SK-N-SH (cell line): Measurements from ENCODE around the gene SLC16A11. TPM values are rescaled to one million over a fixed set of nuclear protein-coding genes. Genes with fewer than 3 reads are reported as not detected.

Experiments
- CTCF ChIA-PET: fragments of 300-600, 350-600 bp; formaldehyde crosslinking; extraction: SDS; loops from one replicate; lab custom pipeline; 2021; lab: Yijun Ruan, JAX
- POLR2A ChIA-PET: fragments of 350-600 bp; sonication (Branson Sonifier 250); formaldehyde crosslinking; extraction: SDS; loops from one replicate; lab custom pipeline; 2020; ENCODE audit warnings: antibody characterized with exemption, inconsistent platforms; lab: Yijun Ruan, JAX
- DNase-seq: peaks from one replicate; pipeline ENCODE4 v3.0.0; 2012
- H2AFZ ChIP-seq: fragments of 200-600 bp; sonication (generic); 2 replicates; pipeline ENCODE4 v1.8.1; 2016; ENCODE audit warnings: antibody characterized with exemption, mild to moderate bottlenecking, low read depth
- H3F3A ChIP-seq: fragments of 200-600 bp; sonication (generic); replicated peaks from 2 replicates; pipeline ENCODE3; 2016; ENCODE audit warnings: antibody characterized with exemption, mild to moderate bottlenecking; ENCODE audit not compliant: insufficient read depth
- H3K27ac ChIP-seq, 2 experiments: fragments of 200-500 bp in 1 of 2; fragments of 200-600 bp in 1 of 2; sonication (Bioruptor generic) in 1 of 2; sonication (generic), shearing (Covaris generic) in 1 of 2; 2 replicates each; pipeline versions ENCODE4 v1.5.1 to v1.6.1; 2014 to 2016; ENCODE audit warnings: low read depth in 2 of 2, inconsistent platforms in 1 of 2, low read length in 1 of 2, mild to moderate bottlenecking in 1 of 2, mixed read lengths in 1 of 2
- H3K27me3 ChIP-seq: fragments of 200-600 bp; sonication (generic), shearing (Covaris generic); 2 replicates; pipeline ENCODE4 v1.6.1; 2016; ENCODE audit warnings: mixed run types; ENCODE audit not compliant: insufficient read depth
- H3K36me3 ChIP-seq, 2 experiments: fragments of 200-500 bp in 1 of 2; fragments of 200-600 bp in 1 of 2; sonication (Bioruptor generic) in 1 of 2; sonication (generic) in 1 of 2; replicated peaks in 1 of 2; 2 replicates each; pipeline versions ENCODE3 to v1.5.1; 2014 to 2016; ENCODE audit warnings: low read length in 1 of 2, mild to moderate bottlenecking in 1 of 2; ENCODE audit not compliant: insufficient read depth in 2 of 2, control insufficient read depth in 1 of 2
- H3K4me1 ChIP-seq, 2 experiments: fragments of 200-500 bp in 1 of 2; fragments of 200-600 bp in 1 of 2; sonication (Bioruptor generic) in 1 of 2; sonication (generic), shearing (Covaris generic) in 1 of 2; 2 replicates each; pipeline versions ENCODE4 v1.5.1 to v1.6.1; 2014 to 2016; ENCODE audit warnings: low read depth in 1 of 2, low read length in 1 of 2, mixed run types in 1 of 2; ENCODE audit not compliant: insufficient read depth in 2 of 2, control insufficient read depth in 1 of 2
- H3K4me2 ChIP-seq: fragments of 200-600 bp; sonication (generic), shearing (Covaris generic); 2 replicates; pipeline ENCODE4 v1.6.1; 2017; ENCODE audit warnings: mixed run types
- H3K4me3 ChIP-seq, 2 experiments: fragments of 200-500 bp in 1 of 2; fragments of 200-600 bp in 1 of 2; sonication (Bioruptor generic) in 1 of 2; sonication (generic), shearing (Covaris generic) in 1 of 2; 2 replicates each; pipeline versions ENCODE4 v1.5.1 to v1.8.1; 2014 to 2016; ENCODE audit warnings: low read depth in 2 of 2, inconsistent platforms in 1 of 2, low read length in 1 of 2, mild to moderate bottlenecking in 1 of 2, mixed read lengths in 1 of 2, moderate library complexity in 1 of 2
- H3K79me2 ChIP-seq: fragments of 200-600 bp; sonication (generic); 2 replicates; pipeline ENCODE4 v1.8.1; 2017; ENCODE audit warnings: mild to moderate bottlenecking; ENCODE audit not compliant: insufficient read depth
- H3K9ac ChIP-seq: fragments of 200-600 bp; sonication (generic); 2 replicates; pipeline ENCODE4 v1.6.1; 2017; ENCODE audit warnings: mixed run types
- H3K9me2 ChIP-seq: fragments of 200-600 bp; sonication (generic); 2 replicates; pipeline ENCODE4 v1.6.1; 2017; ENCODE audit warnings: mixed run types
- H3K9me3 ChIP-seq: fragments of 200-600 bp; sonication (generic); 2 replicates; pipeline ENCODE4 v1.6.1; 2017; ENCODE audit warnings: mixed run types, mild to moderate bottlenecking, moderate library complexity
- H4K20me1 ChIP-seq: fragments of 200-600 bp; sonication (generic); 2 replicates; pipeline ENCODE4 v1.6.1; 2017; ENCODE audit warnings: mild to moderate bottlenecking, mixed run types; ENCODE audit not compliant: insufficient read depth
- ELF1 ChIP-seq: IDR thresholded peaks from 2 replicates; pipeline ENCODE4 v1.4.0; 2012
- EP300 ChIP-seq, 2 experiments: IDR thresholded peaks; 2 replicates each; pipeline versions ENCODE4 v1.4.0 to v1.6.1; 2012; ENCODE audit warnings: borderline replicate concordance in 1 of 2, low read depth in 1 of 2, low read length in 1 of 2
- EZH2phosphoT487 ChIP-seq: fragments of 200-600 bp; sonication (generic); IDR thresholded peaks from 2 replicates; pipeline ENCODE4 v1.6.1; 2017; ENCODE audit warnings: low read depth, mixed run types, mild to moderate bottlenecking, antibody characterized with exemption, moderate library complexity, borderline replicate concordance
- FOSL2 ChIP-seq: IDR thresholded peaks from 2 replicates; pipeline ENCODE4 v1.4.0; 2012; ENCODE audit warnings: low read depth, mild to moderate bottlenecking, moderate library complexity, borderline replicate concordance
- FOXM1 ChIP-seq: IDR thresholded peaks from 2 replicates; pipeline ENCODE4 v1.4.0; 2012; ENCODE audit warnings: low read depth, mild to moderate bottlenecking
- MAX ChIP-seq: IDR thresholded peaks from 2 replicates; pipeline ENCODE4 v1.4.0; 2012; ENCODE audit warnings: low read depth
- MEF2A ChIP-seq: IDR thresholded peaks from 2 replicates; pipeline ENCODE4 v1.4.0; 2012; ENCODE audit warnings: low read depth, borderline replicate concordance
- MXI1 ChIP-seq: IDR thresholded peaks from 2 replicates; pipeline ENCODE4 v1.6.1; 2012; ENCODE audit warnings: mild to moderate bottlenecking, low read depth, low read length, improper control_type of control experiment
- NRF1 ChIP-seq: IDR thresholded peaks from 2 replicates; pipeline ENCODE4 v1.6.1; 2012; ENCODE audit warnings: low read depth, mild to moderate bottlenecking, low read length
- POLR2AphosphoS5 ChIP-seq: IDR thresholded peaks from 2 replicates; pipeline ENCODE4 v1.6.1; 2012; ENCODE audit warnings: low read depth, low read length
- RCOR1 ChIP-seq: fragments of 150-350 bp; IDR thresholded peaks from 2 replicates; pipeline ENCODE4 v1.6.1; 2017; ENCODE audit warnings: antibody characterized with exemption, low read length
- RFX5 ChIP-seq: IDR thresholded peaks from 2 replicates; pipeline ENCODE4 v1.6.1; 2012; ENCODE audit warnings: mild to moderate bottlenecking, improper control_type of control experiment, low read length
- SIN3A ChIP-seq: IDR thresholded peaks from 2 replicates; pipeline ENCODE4 v1.6.1; 2012; ENCODE audit warnings: low read depth, mild to moderate bottlenecking, low read length, moderate library complexity, borderline replicate concordance
- TAF1 ChIP-seq: IDR thresholded peaks from 2 replicates; pipeline ENCODE4 v1.6.1; 2012; ENCODE audit warnings: low read depth, mild to moderate bottlenecking, low read length, moderate library complexity, borderline replicate concordance
- USF2 ChIP-seq: fragments of 150-350 bp; IDR thresholded peaks from 2 replicates; pipeline ENCODE4 v1.6.1; 2017; ENCODE audit warnings: antibody characterized with exemption, low read length, low read depth, borderline replicate concordance
- YY1 ChIP-seq: IDR thresholded peaks from 2 replicates; pipeline ENCODE4 v1.4.0; 2012; ENCODE audit warnings: low read depth, mild to moderate bottlenecking
- WGBS: methylation state at CpG from one replicate; pipeline ENCODE4 v1.1.6; 2017; ENCODE audit warnings: low lambda C conversion rate; 5-methylcytosine and 5-hydroxymethylcytosine counted together
- polyA plus RNA-seq, 3 experiments: library from polyadenylated mRNA; depleted of rRNA; stranded (reverse); fragments of >200 nt; gene quantifications; 2 replicates each; pipeline ENCODE4 v1.2.3, GENCODE V29; 2012
- TF ChIP-seq, protein P1 (sequence below): IDR thresholded peaks from 2 replicates; pipeline ENCODE4 v1.4.0; 2012; ENCODE audit warnings: low read depth, borderline replicate concordance
- TF ChIP-seq, protein P2 (sequence below): IDR thresholded peaks from 2 replicates; pipeline ENCODE4 v1.6.1; 2012; ENCODE audit warnings: mild to moderate bottlenecking, low read depth, low read length, moderate library complexity

The SLC16A11 gene
- polyA plus RNA-seq, 1 of the 3 experiments (the other 2 are of a cell fraction) = 0.12 TPM

GRCh38 chr17:7035591-7036368 is 8.1 kb downstream of the SLC16A11 start, which contains the start of gene SLC16A13:
Gene SLC16A13, plus strand, starts transcription at chr17:7036015. Its CDS starts 368 bp downstream, at chr17:7036383.
- peak within 1 kb of the TSS; percentile 45 to 72; a peak in 3 of 4 replicates for H3K27ac ChIP-seq
- no peaks in the 10 kb centered on the region for H3K9me3 ChIP-seq
- H3K4me3 ChIP-seq = peak within 1 kb of the TSS; percentile 76 to 80
- peaks cover 6% of the 10 kb centered on the region for H3F3A ChIP-seq
- ChIA-PET POLR2A (interaction anchor here (0.7 to 1.6 kb wide), 7 partner anchors 9 to 651 kb away, joined by 3 to 8 read pairs (median 3); partner anchors contain the start of gene SLC16A11), CTCF (interaction anchor here (0.8 to 2.0 kb wide), 6 partner anchors 8 to 125 kb away, joined by 3 to 14 read pairs (median 4); partner anchors contain the start of gene SLC16A11)
- WGBS = 2% methylated on average over 35 of the region's 52 CpGs
- peak within 1 kb of the TSS; percentile 96 for H2AFZ ChIP-seq
- peak; percentile 99 for DNase-seq
- TF ChIP-seq, protein P1, sequence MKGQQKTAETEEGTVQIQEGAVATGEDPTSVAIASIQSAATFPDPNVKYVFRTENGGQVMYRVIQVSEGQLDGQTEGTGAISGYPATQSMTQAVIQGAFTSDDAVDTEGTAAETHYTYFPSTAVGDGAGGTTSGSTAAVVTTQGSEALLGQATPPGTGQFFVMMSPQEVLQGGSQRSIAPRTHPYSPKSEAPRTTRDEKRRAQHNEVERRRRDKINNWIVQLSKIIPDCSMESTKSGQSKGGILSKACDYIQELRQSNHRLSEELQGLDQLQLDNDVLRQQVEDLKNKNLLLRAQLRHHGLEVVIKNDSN = peak; percentile 97
- TF ChIP-seq TAF1 = peak; percentile 49; the same call in 1 of the 2 replicates
- peak; percentile 31; the same call in 1 of the 2 replicates for TF ChIP-seq YY1
- TF ChIP-seq, protein P2, sequence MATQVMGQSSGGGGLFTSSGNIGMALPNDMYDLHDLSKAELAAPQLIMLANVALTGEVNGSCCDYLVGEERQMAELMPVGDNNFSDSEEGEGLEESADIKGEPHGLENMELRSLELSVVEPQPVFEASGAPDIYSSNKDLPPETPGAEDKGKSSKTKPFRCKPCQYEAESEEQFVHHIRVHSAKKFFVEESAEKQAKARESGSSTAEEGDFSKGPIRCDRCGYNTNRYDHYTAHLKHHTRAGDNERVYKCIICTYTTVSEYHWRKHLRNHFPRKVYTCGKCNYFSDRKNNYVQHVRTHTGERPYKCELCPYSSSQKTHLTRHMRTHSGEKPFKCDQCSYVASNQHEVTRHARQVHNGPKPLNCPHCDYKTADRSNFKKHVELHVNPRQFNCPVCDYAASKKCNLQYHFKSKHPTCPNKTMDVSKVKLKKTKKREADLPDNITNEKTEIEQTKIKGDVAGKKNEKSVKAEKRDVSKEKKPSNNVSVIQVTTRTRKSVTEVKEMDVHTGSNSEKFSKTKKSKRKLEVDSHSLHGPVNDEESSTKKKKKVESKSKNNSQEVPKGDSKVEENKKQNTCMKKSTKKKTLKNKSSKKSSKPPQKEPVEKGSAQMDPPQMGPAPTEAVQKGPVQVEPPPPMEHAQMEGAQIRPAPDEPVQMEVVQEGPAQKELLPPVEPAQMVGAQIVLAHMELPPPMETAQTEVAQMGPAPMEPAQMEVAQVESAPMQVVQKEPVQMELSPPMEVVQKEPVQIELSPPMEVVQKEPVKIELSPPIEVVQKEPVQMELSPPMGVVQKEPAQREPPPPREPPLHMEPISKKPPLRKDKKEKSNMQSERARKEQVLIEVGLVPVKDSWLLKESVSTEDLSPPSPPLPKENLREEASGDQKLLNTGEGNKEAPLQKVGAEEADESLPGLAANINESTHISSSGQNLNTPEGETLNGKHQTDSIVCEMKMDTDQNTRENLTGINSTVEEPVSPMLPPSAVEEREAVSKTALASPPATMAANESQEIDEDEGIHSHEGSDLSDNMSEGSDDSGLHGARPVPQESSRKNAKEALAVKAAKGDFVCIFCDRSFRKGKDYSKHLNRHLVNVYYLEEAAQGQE = no peak
- no peak for TF ChIP-seq FOXM1
- 0 out of 2 replicates have a peak, but pooled peaks have one; percentile 45 for TF ChIP-seq RFX5
- peak; percentile 85 for TF ChIP-seq NRF1
- peak; percentile 51 for TF ChIP-seq ELF1
- peak; percentile 89 for TF ChIP-seq POLR2AphosphoS5
- no peak for TF ChIP-seq SIN3A
- peak; percentile 92 for TF ChIP-seq USF2
- TF ChIP-seq FOSL2 = no peak
- TF ChIP-seq EP300 (IDR thresholded peaks at IDR 0.05; ENCODE audit: borderline replicate concordance in 1 of 2, low read depth in 1 of 2, low read length in 1 of 2) = no peak
- TF ChIP-seq RCOR1 = 0 out of 2 replicates have a peak, but pooled peaks have one; percentile 4
- TF ChIP-seq MEF2A = no peak
- no peak for TF ChIP-seq EZH2phosphoT487
- peak; percentile 82 for TF ChIP-seq MAX
- TF ChIP-seq MXI1 = peak; percentile 86
- H3K9ac ChIP-seq = peak within 1 kb of the TSS; percentile 75
- H3K79me2 ChIP-seq = no peaks in the 10 kb centered on the region
- H3K27me3 ChIP-seq = no peaks in the 10 kb centered on the region
- H3K4me2 ChIP-seq = peak within 1 kb of the TSS; percentile 95
- H4K20me1 ChIP-seq = no peaks in the 10 kb centered on the region
- peaks cover 4 to 11% of the 10 kb centered on the region in 2 experiments; a peak in 2 of 4 replicates for H3K4me1 ChIP-seq
- no peaks in the 10 kb centered on the region for H3K9me2 ChIP-seq
- H3K36me3 ChIP-seq = no peaks in the 10 kb centered on the region
